ENCODE results near the gene CDK6.

CDK6 gene

DNA sequence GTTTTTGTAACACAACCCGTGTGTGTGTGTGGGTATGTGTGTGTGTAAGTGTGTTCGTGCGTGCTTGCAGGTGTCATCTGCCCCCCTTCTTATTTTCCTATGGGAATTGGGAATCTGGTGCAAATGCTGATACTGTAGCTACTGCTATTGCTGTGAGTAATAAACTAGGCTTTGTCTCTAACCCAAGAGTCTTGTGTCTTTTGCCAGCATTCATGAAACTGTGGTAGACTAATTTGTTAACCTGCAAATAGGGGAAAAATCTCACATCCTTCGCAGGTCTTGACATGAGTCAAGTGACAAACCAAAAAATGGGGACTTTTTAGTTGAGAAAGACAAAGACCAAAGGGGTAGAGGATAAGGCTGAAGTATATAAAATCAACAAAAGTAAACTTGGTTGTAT lies 188.3 kb downstream of the CDK6 start:
- DNase-seq, result peak in 1 of 51 donors; percentile 63

DNA sequence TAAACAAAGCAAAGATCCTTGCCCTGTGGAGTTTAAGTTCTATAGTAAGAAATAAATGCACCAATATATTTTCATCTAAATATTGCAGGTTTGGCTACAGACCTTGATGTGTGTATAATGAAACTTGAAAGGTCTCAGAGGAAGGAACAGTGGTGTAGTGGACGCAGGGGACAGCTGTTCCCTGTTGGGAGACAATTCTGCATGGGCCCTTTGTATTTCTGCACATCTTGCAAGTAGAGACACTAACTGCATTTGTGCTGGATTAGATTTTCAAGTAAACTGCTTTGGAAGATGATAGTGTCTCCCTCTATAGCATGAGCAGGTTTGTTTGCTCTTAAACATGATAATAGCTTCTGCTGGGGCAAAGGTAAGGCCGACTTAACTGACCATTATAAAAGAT lies 188.7 kb downstream of the CDK6 start:
- DNase-seq, result peak in 7 of 51 donors; percentile 11 to 63 (median 17)

DNA sequence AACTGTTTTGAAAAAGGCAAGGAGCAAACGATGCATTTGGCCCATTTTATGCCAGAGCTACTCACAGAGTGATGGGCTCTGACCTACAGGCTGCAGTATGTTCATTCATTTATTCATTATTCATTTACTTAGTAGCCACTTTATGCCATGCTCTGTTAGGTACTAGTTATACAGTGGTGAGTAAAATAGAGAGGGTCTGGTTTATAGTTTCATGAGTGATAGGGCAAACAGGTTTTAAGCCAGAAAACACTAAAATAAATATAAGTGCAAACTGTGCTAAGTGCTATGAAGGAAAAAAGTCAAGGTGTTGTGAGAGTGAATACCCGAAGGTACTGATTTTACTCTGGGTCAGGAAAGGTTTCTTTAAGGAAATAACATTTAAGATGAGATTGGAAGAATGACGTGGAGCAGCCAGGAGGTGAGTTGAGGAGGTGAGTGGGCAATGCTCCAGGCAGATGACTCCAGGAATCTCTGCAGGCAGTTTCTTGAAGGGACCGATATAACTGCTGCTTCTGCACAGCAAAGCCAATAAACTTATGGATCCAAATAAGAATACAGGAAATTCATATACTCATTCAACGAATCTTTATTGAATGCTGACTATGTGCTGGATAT lies 189.3 kb downstream of the CDK6 start:
- DNase-seq, result peak in 1 of 51 donors; percentile 25

DNA sequence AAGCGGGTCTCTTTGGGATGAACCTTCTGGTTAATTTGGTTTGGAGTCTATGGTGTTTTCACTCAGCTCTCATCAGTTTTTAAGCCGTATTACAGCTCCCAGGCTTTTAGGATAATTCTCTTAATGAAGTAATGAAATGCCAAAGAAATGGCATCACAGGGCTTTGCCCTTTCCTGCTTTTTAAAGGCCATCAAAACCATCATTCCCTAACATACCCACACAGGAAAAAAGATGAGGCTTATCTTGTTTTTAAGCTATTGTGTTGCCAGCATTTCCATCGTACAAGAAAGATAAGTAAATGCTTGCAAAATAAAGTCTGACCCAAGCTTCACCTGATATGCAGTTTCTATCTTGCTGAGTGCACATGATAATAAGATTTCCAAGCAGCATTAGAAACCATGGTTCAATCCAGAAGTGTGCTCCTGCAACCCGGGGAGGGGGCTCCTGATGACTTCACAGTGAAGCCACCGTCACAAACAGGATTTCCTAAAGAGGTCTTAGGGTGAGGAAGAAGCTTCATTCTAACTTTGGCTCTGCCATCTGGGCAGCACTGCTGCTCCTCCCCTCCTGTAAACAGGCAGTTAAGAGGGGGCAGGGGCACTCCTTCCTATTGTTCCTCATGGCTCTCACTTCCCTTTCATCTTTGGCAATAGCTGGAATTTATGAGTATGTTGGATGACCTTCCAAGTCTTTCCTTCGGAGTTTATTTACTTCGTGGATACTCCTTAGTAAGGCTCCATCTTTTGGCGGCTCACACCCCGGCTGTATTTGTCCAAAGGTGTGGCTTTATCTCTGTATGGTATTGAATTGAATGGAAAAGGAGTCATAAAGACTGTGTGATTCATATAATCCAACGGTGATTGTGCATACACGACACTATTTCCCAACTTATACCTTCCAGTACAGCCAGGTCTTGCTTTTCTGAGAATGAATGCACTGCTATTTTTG lies 191.0 kb downstream of the CDK6 start:
- DNase-seq, result peak in 4 of 51 donors; percentile 8 to 27 (median 18)

DNA sequence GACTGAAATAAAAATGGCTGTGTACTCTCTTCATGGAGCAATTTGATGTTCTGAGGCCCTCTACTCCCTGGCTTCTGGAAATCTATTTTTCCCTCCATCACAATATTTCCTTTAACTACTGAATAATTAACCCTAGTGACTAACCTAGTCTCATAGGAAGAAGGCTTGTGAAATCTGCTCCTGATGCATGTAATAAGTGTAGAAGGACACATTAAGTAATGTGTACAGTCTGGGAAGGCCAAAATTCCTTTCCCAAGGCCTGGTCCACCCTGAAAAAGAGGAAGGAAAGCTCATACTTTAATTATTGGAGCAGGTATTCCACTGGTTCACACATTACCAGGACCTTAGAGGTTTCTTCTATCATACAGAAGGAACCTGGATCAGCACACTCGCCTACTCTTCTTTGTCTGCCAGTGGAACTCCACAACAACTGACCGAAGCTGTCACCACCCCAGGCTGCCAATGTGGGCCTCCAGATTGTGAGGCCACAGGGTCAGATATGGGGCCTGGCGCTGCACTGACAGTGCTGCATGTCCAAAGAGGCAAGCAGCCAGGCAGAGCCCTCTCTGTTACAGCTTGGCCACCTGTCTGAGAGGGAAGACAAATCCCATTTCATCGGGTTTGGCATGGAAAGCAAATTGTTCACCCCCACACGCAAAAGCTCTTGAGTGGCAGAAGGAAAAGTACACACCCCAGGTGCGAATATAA lies 191.8 kb downstream of the CDK6 start:
- DNase-seq, result peak in 19 of 51 donors; percentile 5 to 50 (median 20)

DNA sequence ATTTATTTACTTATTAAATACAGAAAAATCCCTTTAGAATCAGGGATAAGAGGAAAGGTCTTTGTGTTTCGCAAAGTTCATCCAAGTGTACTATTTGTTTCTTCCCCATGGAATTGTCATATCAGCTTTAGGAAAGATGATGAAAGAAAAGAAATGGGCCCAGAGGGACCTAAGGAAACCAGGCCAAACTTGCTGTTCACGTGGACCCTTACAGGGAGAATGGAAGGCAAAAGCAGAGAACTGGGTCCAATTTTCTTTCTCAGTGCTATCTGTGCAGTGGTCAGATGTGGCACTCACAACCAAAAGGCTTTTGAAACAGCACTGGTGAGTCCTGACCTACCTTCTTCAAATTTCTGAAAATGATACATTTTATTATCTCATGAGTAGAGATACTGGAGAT lies 192.6 kb downstream of the CDK6 start:
- DNase-seq, result no peak

DNA sequence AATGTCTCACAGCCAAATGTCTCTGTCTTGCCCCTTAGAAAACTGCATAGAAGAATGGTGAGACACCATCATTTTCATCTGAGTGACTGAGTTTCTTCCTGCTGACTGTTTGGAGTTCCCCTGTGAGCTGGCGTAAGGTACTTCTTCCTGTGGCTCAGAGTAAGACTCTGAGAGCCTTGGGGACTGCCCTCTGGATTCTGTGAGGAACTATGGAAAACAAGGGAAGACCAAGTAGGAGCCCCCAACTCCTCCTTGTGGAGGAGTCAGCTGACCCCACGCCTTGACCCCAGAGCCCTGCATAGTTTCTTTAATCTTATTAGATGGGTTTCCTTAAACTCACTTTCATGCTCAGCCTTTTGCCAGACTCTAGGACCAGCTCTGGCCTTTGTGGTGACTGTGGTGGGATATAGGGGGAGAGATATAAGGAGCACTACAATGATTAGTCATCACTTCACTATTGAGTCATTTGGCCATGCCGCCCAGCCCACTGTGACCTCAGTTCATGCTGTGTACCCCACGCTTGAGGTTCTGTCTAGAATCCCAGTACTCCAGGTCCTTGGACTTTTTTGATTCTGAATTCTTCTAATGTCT lies 194.4 kb downstream of the CDK6 start:
- no peak for DNase-seq

DNA sequence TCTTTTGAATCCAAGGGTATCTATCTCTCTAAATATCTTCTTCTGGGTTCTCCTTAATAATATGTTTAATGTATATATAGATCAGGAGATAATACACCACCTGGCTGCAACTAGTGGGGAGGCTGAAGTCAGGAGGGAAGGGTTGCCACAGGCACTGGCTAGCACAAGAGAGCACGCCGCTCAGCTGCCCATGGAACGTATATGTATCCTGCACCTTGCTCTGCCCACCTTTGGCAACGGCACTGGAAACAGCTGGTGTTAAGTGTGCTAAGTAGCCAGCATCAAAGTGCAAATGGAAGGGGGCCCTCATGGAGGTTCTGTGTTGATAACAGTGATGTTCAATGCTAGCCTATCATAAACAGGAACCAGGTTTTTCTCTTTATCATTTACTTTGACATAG lies 196.4 kb downstream of the CDK6 start:
- DNase-seq, result no peak

DNA sequence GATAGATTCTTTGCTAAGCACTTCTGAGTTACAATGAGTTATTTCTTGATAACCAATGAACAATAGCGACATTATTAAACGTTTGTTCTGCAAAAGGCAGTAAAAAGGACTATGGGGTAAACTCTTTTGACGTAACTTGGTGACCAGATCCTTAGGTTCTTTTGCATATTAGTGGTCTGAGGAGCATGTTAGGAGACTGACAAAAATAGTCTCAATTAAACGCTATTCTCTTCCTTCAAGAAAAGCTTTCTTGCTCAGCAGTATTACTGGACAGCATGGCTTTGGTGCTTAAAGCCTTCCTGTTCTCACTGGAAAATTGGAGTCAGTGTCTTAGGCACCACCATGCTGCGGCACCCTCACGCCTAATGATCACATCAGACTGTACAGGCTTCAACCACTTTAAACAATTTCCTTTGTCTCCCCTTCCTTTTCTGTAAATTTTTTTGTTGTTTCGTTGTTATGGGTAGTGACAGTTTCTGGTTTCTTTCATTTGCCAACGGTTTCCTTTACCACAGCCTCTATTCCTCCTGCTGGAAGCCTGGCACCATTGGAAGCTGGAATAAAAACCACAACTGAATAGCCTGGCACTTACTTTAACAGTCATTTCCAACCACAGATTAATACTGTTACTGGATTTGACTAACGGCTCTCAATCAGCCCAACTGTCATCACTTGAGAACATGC lies 197.0 kb downstream of the CDK6 start:
- DNase-seq, result peak in 3 of 51 donors; percentile 10 to 22 (median 22)

DNA sequence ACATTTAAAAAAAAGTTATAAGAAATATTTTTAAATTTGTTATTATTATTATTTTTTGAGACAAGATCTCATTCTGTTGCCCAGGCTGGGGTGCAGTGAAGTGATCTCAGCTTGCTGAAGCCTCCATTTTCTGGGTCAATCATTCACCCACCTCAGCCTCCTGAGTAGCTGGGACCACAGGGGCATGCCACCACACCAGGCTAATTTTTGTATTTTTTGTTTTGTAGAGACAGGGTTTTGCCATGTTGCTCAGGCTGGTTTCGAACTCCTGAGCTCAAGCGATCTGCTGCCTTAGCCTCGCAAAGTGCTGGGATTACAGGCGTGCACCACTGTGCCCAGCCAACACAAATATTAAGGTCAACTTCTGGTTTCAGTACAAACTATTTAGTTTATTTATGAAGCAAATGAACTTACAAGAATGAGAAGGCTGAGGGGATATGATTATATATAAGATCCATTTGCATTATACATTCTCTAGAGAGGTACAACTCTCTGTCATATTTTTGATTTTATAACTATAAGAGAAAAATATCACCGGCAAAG lies 200.3 kb downstream of the CDK6 start:
- no peak for DNase-seq

DNA sequence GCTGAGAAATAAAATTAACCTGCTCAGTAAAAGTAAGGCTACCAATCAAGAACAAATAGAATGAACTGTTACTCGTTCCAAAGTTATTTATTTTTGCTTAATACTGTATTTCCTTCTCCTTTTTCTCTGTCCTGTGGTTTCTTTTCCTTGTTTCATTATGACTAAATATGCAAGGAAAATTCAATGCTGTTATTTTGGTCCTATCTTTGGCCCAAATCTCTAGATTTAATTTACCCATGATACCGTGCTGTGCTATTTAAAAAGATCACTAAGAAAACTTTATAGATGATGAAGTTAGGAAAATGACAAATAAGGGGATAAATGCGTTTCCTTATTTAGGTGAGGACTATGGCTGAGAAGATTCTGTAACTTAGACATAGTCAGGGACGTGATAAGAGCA lies 200.8 kb downstream of the CDK6 start:
- DNase-seq, result no peak

DNA sequence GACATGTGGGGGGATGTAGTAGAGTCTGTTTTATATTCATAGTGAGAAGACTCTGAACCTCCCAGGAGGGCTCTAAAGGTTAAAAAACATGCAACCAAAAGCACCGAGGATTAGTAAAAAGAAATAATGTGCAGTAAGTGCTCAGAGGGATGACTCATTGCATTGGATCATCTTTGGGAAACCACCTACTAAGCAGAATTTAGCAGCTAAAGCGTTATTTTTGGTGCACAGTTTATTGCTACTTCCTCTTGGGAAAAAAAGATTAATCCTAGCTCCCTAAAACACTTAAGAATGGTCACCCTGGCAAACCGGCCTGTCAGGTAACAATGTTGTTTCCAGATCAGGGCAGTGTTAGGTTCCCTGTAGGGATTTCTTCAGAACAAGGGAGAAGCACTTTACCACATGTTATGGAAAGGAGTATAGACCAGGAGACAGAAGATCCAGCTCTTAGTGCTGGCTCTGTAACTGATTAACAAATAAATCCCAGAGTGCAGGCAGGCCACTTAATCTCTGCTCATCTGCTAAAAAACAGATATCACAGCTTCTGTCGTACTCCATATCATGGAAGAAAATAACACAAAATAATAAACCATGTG lies 201.4 kb downstream of the CDK6 start:
- no peak for DNase-seq

DNA sequence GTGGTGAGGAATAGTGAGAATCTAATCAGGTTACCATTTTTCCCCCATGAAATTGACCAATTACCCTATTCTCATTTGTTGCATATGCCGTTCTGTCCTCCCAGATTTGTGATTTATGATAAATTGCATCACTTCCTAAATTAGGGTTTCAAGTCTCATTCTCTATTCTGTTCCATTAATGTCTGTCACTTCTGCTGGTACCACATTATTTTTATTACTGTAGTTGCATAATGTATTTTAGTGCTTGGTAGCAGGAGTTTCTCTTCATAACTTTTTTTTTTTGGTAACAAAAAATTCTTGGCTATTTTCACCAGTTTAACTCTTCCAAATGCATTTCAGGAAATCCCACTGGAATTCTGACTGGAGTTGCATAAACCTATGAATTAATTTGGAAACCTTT lies 202.2 kb downstream of the CDK6 start:
- DNase-seq, result no peak

DNA sequence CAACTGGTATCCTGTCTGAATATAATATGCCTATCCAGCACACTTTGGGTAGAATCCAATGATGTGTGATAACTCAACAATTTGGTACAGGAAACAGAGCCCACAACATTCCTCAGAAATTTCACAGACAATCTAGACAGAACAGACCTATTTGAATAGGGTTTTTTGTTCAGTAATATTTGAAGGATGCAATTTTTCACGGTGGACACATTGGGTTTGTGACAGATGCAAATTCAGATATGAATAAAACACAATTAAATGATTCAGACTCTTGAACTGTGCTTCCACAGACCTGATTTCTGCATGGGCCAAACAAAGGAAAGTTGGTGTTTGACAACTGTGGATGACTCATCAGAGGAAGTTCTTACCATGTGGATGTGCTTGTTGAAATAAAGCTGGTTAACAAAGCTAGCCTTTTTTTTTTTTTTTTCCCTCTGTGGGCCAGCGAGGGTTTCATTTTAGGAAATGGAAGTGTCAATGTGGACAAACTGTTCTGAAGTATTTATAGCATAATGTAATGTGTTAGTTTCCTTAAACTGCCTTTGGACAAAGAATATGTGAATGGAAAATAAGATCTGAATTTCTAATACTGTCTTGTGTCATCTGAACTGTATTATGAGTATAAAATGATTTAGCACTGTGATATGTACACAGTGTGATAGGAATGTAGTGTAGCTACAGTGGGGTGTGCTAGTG lies 203.0 kb downstream of the CDK6 start:
- DNase-seq, result peak in 11 of 51 donors; percentile 8 to 80 (median 30)

DNA sequence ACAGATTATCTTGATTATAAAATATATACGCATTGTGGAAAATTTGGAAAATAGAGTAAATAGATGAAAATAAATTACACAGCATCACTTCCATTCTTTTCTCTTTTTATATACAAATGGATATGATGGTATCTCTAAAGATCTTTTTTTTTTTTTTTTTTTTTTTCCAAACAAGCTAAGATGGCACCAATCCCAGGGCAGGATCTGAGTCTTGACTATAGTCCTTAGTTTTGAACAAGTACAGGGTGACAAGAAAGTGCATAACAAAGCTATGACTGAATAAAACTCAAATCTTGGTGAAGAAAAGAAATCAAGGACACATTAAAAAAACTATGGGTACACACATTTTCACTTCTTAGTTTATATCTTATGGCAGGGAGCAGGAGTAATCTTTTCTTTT lies 203.6 kb downstream of the CDK6 start:
- no peak for DNase-seq

DNA sequence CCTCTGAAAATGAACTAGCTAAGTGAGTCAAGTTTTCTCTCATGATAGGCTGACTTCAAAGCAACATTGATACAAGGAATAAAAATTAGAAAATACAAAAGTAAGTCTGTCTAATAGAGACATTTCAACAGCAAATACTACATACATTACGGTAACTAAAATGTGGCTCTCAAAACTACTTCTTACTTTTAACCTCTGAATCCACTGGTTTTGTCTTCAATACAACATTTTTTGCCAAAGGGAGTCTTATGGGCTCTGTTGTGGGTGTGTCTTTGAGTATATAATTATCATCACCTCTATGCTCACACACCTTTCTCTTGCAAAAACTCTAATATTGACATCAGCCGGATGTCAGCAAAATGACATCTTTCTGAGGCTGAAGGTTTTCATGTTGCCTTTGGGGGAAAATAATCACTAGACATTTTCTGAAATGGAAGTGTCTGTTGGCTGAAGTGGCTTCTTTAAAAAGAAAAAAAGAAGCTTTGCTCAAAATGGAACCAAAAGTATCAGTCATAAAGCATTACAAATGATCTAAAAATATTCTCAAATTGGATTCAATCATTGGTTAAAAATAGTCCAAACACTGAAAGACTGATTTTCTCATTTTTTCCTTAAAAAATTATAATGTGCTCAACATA lies 204.4 kb downstream of the CDK6 start:
- DNase-seq, result no peak

DNA sequence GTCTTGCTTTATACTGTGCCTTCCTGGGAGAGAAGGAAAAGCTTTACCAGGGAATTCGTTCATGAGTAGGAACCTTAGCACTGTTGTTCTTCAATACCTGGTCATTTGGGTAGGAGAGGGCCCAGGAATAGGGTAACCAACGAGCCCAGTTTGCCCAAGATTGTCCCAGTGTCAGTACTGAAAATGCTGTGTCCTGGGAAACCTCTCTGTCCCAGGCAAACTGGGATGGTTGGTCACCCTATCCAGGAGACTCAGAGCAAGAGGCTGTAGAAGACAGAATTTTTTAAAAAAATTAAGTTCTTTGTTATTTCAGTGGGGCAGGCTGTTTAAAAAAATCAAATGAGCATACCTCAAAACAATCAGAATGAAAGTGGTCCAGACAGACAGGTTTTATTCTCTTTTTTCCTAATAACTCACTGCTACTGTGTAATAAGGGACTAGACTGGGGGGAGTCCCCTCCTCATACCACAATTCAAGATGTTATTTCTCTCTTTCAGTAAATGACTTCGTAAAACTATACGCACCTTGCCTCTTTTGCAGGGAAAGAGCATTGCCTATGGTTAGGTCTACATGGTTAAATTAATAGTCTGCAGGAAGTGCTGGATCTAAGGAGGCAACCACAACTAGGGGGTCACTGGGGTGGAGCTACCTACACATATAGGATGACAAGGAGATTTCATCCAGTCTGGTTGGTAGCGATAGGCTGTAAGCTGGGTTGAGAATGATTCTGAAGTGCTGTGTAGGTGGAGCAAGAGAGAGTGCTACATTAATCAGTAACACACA lies 205.1 kb downstream of the CDK6 start:
- no peak for DNase-seq

DNA sequence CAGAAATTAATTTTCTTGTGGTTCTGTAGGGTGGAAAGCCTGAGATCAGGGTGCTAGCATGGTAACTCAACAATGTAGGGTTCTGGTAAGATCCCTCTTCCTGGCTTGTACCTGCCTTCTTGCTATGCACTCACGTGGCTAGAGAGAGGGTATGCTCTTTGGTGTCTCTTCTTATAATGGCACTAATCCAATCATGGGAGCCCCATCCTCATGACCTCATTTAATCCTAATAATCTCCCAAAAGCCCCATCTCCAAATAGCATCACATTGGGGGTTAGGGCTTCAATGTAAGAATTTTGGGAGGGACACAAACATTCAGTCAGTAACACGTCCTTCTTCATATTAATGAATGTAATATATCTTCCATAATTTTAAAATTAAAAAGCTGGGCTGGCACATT lies 206.6 kb downstream of the CDK6 start:
- no peak for DNase-seq

DNA sequence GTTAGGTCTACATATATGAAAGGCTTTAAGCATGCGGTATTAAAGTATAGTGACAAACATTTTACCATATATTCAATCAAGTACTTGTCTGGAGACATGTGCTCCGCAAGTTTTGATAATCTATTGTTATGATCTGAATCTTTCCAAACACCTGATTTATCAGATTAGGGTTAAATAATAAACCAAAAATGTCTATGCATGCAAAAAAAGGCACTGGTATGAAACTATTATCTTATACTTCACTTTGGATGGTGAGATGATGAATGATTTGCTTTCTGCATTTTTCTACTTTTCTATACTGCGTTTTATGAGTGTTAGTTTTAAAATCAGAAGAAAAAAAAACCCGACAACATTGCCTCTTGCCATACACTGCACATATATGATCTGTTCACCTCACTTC lies 208.4 kb downstream of the CDK6 start:
- no peak for DNase-seq

Data from hypothalamus (tissue), 51 donors.